C4-2B (cell line): Measurements from ENCODE around the gene EFNB2.

Source experiments
- H3K27ac ChIP-seq: fragments of 450-650 bp; 2 replicates; pipeline ENCODE4 v1.5.1; 2017
- CTCF ChIP-seq: fragments of 450-650 bp; conservative IDR thresholded peaks from 2 replicates; pipeline ENCODE4 v1.5.1; 2017; ENCODE audit warnings: mild to moderate bottlenecking
- ZFX ChIP-seq: fragments of 450-650 bp; IDR thresholded peaks from 2 replicates; pipeline ENCODE4 v1.6.1; 2017

Gene EFNB2

GRCh38 chr13:106468744-106469590 lies 66.5 kb downstream of the EFNB2 start:
- TF ChIP-seq ZFX (no peak), CTCF (no peak)

GRCh38 chr13:106468207-106468606 lies 67.3 kb downstream of the EFNB2 start:
- TF ChIP-seq CTCF = no peak
- TF ChIP-seq ZFX = no peak
- H3K27ac ChIP-seq = no peak overlapping the region

More at GRCh38 chr13:106468744-106469590, 66.5 kb downstream of the EFNB2 start:
- no peak overlapping the region for H3K27ac ChIP-seq

- TF ChIP-seq ZFX = no peak
- no peak for TF ChIP-seq CTCF
- H3K27ac ChIP-seq = no peak overlapping the region
Observed at GRCh38 chr13:106467427-106468122, 67.9 kb downstream of the EFNB2 start.

GRCh38 chr13:106466691-106467426 lies 68.6 kb downstream of the EFNB2 start:
- no peak overlapping the region for H3K27ac ChIP-seq
- TF ChIP-seq CTCF (no peak), ZFX (no peak)

- no peak overlapping the region for H3K27ac ChIP-seq
- TF ChIP-seq CTCF (no peak), ZFX (no peak)
Observed at GRCh38 chr13:106464076-106464475, 71.4 kb downstream of the EFNB2 start.

GRCh38 chr13:106462710-106463109 lies 72.8 kb downstream of the EFNB2 start:
- no peak overlapping the region for H3K27ac ChIP-seq
- TF ChIP-seq ZFX (no peak), CTCF (no peak)
